ENCODE data around the gene ANKS3.

Gene ANKS3

DNA sequence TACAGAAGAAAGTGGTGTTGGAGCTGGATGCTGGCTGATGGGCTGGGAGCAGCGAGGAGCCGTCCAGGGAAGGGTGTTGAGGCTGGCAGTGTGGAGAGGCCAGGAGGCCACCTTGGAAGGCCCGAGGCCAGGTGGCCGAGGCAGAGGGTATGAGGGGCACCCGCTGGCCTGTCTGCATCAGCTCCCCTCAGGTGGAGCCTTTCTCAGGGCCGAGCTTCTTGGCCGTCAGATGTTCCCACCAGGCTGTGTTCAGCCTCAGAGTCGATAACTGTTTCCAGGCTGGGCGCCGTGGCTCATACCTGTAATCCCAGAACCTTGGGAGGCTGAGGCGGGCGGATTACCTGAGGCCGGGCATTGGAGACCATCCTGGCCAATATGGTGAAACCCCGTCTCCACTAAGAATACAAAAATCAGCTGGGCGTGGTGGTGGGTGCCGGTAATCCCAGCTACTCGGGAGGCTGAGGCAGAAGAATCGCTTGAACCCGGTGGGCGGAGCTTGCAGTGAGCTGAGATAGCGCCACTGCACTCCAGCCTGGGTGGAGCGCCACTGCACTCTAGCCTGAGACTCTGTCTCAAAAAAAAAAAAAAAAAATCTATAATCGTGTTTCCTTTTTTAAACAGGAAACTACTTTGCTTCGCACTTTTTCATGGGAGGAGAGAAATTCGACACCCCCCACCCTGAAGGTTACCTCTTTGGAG lies 84.2 kb downstream of the ANKS3 start:
- no peak for DNase-seq (ENCODE audit: low read depth, low spot score)

DNA sequence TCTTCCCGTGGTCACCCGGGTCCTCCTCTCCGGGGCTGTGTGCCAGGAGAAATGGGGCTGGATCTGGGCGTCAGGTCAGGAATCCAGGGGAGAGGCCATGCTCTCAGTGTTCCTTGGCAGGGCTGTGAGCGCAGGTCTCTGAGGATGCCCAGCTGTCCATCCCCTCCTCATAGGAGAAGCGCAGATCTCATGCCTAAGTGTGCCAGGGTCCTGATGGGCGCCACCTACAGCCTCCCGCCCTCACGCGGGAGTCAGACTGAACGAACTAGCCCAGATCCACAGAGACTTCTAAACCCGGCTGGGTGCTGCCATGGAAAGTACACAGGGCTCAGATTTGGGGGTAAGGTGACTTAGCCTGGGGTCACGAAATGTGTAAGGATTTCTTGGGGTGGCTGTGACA lies 85.2 kb downstream of the ANKS3 start:
- DNase-seq (ENCODE audit: low read depth, low spot score): no peak

DNA sequence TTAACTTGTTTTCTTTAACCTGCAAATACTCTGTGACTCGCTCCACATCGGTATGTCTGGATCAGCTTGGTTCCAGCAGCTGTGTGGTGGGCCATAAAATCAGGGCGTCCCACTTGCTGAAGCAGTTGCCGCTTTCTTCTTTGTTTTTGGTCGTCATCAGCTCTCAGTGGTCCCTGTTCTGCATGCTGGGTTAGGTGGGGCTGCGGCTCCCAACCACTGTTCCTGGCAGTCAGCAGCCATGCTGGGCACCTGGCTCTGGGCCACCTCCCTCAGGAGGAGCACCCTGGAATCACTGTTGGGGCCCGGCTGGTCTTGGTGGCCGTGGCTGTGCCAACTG lies 86.5 kb downstream of the ANKS3 start:
- DNase-seq (ENCODE audit: low read depth, low spot score): no peak

DNA sequence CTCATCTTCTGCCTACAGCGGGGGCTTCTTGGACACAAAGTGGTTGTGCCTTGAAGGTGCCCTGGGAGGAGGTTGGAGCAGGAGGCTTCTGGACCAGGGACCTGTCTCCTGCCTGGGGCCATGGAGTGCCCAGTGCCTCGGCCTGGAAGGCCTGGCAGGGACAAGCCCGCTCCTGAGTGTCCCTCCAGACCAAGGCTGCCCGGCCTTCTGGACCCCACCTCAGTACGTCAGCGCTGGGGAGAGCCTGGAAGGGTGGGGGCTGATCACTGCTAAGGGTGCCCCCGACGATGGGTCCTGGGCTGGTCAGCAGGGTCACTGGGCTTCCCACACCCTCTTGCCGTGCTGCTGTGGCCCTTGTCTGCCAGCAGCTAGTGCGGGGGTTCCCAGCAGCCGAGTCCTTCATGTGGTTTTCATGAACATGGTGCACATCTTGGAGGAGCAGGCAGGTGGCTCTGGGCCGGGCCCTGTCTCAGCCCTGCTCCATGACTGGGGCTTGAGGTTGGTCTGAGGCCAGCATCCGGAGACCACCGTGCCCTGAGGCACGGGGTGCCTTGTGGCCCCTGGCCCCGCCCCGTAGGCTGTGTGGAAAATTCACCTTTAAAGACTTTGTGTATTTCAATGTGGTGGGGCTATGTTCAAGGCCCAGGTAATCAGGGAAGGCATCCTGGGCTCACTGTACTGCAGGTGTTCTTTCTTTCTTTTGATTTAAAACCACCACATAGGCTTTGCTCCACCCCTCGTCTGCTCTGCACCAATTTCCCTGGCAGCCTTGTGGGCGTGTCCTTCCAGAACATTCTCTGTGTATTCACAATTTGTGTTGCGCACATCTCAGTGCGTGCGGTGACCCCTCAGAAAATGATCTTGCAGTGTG lies 87.1 kb downstream of the ANKS3 start:
- no peak for DNase-seq (ENCODE audit: low read depth, low spot score)

Measured in activated CD4-positive, CD25-positive, alpha-beta regulatory T cell treated with anti-CD3 and anti-CD28 coated beads, Interleukin-2, amount 50 U/mL, for 16 hours (primary cell).